Measurements from ENCODE around the gene PFN3. TPM values are rescaled to one million over a fixed set of nuclear protein-coding genes. Genes with fewer than 3 reads are reported as not detected.
A peak's percentile ranks its signal among the peaks of the same experiment; 100 is the strongest.
"Not testable (repeated sequence)": the region's sequence is repeated elsewhere in the genome, so short reads cannot be mapped to it uniquely, and the experiment has no call there.

The PFN3 gene
- polyA plus RNA-seq, 4 donors = not detected

- WGBS, 3 donors = 81 to 90% (median 86%) methylated on average over 8 of the region's 8 CpGs
- H3K4me3 ChIP-seq (ENCODE audit: low read depth in 1 of 3, low read length in 3 of 3) = no peak overlapping the region
- FAIRE-seq = no peak
Observed at GRCh38 chr5:177377851-177378776, 22.3 kb downstream of the PFN3 start.

GRCh38 chr5:177376107-177376506, 24.4 kb downstream of the PFN3 start:
- Histone ChIP-seq H3K27ac (ENCODE audit: low read depth in 1 of 3, low read length in 2 of 3) (no peak overlapping the region), H3K36me3 (ENCODE audit: control insufficient read depth in 3 of 3, insufficient read depth in 2 of 3, low read depth in 1 of 3, low read length in 3 of 3) (peaks cover 0 to 14% (median 0%) of the 10 kb centered on the region in 3 donors), H3K4me3 (ENCODE audit: low read depth in 1 of 3, low read length in 3 of 3) (no peak overlapping the region), H3K4me1 (ENCODE audit: control insufficient read depth in 3 of 3, insufficient read depth in 2 of 3, low read depth in 1 of 3, low read length in 2 of 3) (peaks cover 0 to 7% (median 0%) of the 10 kb centered on the region in 3 donors), H3K27me3 (ENCODE audit: control insufficient read depth in 3 of 3, insufficient read depth in 3 of 3, low read length in 3 of 3) (no peaks in the 10 kb centered on the region), H3K9me3 (ENCODE audit: control insufficient read depth in 2 of 2, insufficient read depth in 1 of 2, low read depth in 1 of 2, low read length in 1 of 2) (no peaks in the 10 kb centered on the region)
- DNase-seq (no peak), FAIRE-seq (no peak)
- 76 to 85% (median 83%) methylated on average over 11 of the region's 11 CpGs for WGBS, 3 donors

More at GRCh38 chr5:177377851-177378776, 22.3 kb downstream of the PFN3 start:
- H3K27ac ChIP-seq (ENCODE audit: low read depth in 1 of 3, low read length in 2 of 3) = peak overlapping the region in 1 of 3 donors; percentile 17
- H3K9me3 ChIP-seq (ENCODE audit: control insufficient read depth in 2 of 2, insufficient read depth in 1 of 2, low read depth in 1 of 2, low read length in 1 of 2) = no peaks in the 10 kb centered on the region
- peaks cover 0 to 7% (median 0%) of the 10 kb centered on the region in 3 donors for H3K4me1 ChIP-seq (ENCODE audit: control insufficient read depth in 3 of 3, insufficient read depth in 2 of 3, low read depth in 1 of 3, low read length in 2 of 3)
- no peak for DNase-seq
- H3K27me3 ChIP-seq (ENCODE audit: control insufficient read depth in 3 of 3, insufficient read depth in 3 of 3, low read length in 3 of 3) = peaks cover 0 to 4% (median 0%) of the 10 kb centered on the region in 3 donors
- peaks cover 0 to 4% (median 0%) of the 10 kb centered on the region in 3 donors for H3K36me3 ChIP-seq (ENCODE audit: control insufficient read depth in 3 of 3, insufficient read depth in 2 of 3, low read depth in 1 of 3, low read length in 3 of 3)

DNA sequence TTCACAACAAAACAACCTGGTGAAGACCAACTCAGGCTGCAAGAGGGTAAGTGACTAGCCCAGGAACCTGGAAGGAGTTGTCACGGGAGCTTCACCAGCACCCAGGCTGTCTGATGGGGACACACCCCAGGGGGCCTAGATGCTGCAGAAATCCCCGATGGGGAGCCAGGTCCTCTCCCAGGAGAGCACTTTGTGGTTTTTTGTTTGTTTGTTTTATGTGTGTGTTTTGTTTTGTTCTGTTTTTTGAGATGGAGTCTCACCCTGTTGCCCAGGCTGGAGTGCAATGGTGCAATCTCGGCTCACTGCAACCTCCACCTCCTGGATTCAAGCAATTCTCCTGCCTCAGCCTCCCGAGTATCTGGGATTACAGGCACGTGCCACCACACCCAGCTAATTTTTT, 24.9 kb downstream of the PFN3 start:
- not testable (repeated sequence) for H3K27me3 ChIP-seq (ENCODE audit: control insufficient read depth in 3 of 3, insufficient read depth in 3 of 3, low read length in 3 of 3); DNase-seq; H3K4me3 ChIP-seq (ENCODE audit: low read depth in 1 of 3, low read length in 3 of 3); H3K27ac ChIP-seq (ENCODE audit: low read depth in 1 of 3, low read length in 2 of 3); H3K4me1 ChIP-seq (ENCODE audit: control insufficient read depth in 3 of 3, insufficient read depth in 2 of 3, low read depth in 1 of 3, low read length in 2 of 3); FAIRE-seq; H3K9me3 ChIP-seq (ENCODE audit: control insufficient read depth in 2 of 2, insufficient read depth in 1 of 2, low read depth in 1 of 2, low read length in 1 of 2)
- 65 to 77% (median 68%) methylated on average over 5 of the region's 5 CpGs for WGBS, 3 donors
- H3K36me3 ChIP-seq (ENCODE audit: control insufficient read depth in 3 of 3, insufficient read depth in 2 of 3, low read depth in 1 of 3, low read length in 3 of 3) = peaks cover 0 to 14% (median 0%) of the 10 kb centered on the region in 3 donors

GRCh38 chr5:177374211-177374610, 26.2 kb downstream of the PFN3 start:
- FAIRE-seq (no peak), DNase-seq (no peak)
- Histone ChIP-seq H3K4me3 (ENCODE audit: low read depth in 1 of 3, low read length in 3 of 3) (no peak overlapping the region), H3K9me3 (ENCODE audit: control insufficient read depth in 2 of 2, insufficient read depth in 1 of 2, low read depth in 1 of 2, low read length in 1 of 2) (no peaks in the 10 kb centered on the region), H3K27ac (ENCODE audit: low read depth in 1 of 3, low read length in 2 of 3) (no peak overlapping the region), H3K36me3 (ENCODE audit: control insufficient read depth in 3 of 3, insufficient read depth in 2 of 3, low read depth in 1 of 3, low read length in 3 of 3) (peaks cover 0 to 16% (median 0%) of the 10 kb centered on the region in 3 donors), H3K27me3 (ENCODE audit: control insufficient read depth in 3 of 3, insufficient read depth in 3 of 3, low read length in 3 of 3) (no peaks in the 10 kb centered on the region), H3K4me1 (ENCODE audit: control insufficient read depth in 3 of 3, insufficient read depth in 2 of 3, low read depth in 1 of 3, low read length in 2 of 3) (peaks cover 0 to 17% (median 2%) of the 10 kb centered on the region in 3 donors)
- 76 to 88% (median 81%) methylated on average over 5 of the region's 5 CpGs for WGBS, 3 donors

GRCh38 chr5:177373806-177374205, 26.7 kb downstream of the PFN3 start:
- Histone ChIP-seq H3K36me3 (ENCODE audit: control insufficient read depth in 3 of 3, insufficient read depth in 2 of 3, low read depth in 1 of 3, low read length in 3 of 3) (peaks cover 0 to 16% (median 0%) of the 10 kb centered on the region in 3 donors), H3K9me3 (ENCODE audit: control insufficient read depth in 2 of 2, insufficient read depth in 1 of 2, low read depth in 1 of 2, low read length in 1 of 2) (no peaks in the 10 kb centered on the region), H3K27me3 (ENCODE audit: control insufficient read depth in 3 of 3, insufficient read depth in 3 of 3, low read length in 3 of 3) (no peaks in the 10 kb centered on the region), H3K4me1 (ENCODE audit: control insufficient read depth in 3 of 3, insufficient read depth in 2 of 3, low read depth in 1 of 3, low read length in 2 of 3) (peaks cover 0 to 16% (median 2%) of the 10 kb centered on the region in 3 donors), H3K4me3 (ENCODE audit: low read depth in 1 of 3, low read length in 3 of 3) (no peak overlapping the region), H3K27ac (ENCODE audit: low read depth in 1 of 3, low read length in 2 of 3) (no peak overlapping the region)
- WGBS, 3 donors = 56 to 70% (median 69%) methylated on average over 6 of the region's 6 CpGs
- DNase-seq (no peak), FAIRE-seq (no peak)

DNA sequence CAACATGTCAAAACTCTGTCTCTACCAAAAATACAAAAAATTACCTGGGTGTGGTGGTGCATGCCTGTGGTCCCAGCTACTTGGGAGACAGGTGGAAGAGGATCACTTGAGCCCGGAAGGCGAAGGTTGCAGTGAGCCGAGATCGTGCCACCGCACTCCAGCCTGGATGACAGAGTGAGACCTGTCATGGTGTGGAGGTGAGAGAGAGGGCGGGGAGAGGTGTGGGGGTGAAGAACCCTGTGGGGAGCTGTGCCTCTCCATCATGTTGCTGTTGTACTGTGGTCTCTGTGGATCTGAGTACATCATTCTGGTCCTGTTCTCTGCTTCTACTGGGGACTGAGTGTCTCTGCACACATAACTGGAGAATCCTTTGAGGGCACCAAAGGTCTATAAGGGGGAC, 27.6 kb downstream of the PFN3 start:
- H3K27ac ChIP-seq (ENCODE audit: low read depth in 1 of 3, low read length in 2 of 3) = no peak overlapping the region
- FAIRE-seq = no peak
- peaks cover 0 to 12% (median 2%) of the 10 kb centered on the region in 3 donors for H3K4me1 ChIP-seq (ENCODE audit: control insufficient read depth in 3 of 3, insufficient read depth in 2 of 3, low read depth in 1 of 3, low read length in 2 of 3)
- H3K9me3 ChIP-seq (ENCODE audit: control insufficient read depth in 2 of 2, insufficient read depth in 1 of 2, low read depth in 1 of 2, low read length in 1 of 2) = no peaks in the 10 kb centered on the region
- 84 to 94% (median 90%) methylated on average over 6 of the region's 6 CpGs for WGBS, 3 donors
- no peaks in the 10 kb centered on the region for H3K27me3 ChIP-seq (ENCODE audit: control insufficient read depth in 3 of 3, insufficient read depth in 3 of 3, low read length in 3 of 3)
- no peak for DNase-seq
- H3K36me3 ChIP-seq (ENCODE audit: control insufficient read depth in 3 of 3, insufficient read depth in 2 of 3, low read depth in 1 of 3, low read length in 3 of 3) = peaks cover 0 to 16% (median 0%) of the 10 kb centered on the region in 3 donors
- H3K4me3 ChIP-seq (ENCODE audit: low read depth in 1 of 3, low read length in 3 of 3) = no peak overlapping the region

GRCh38 chr5:177372034-177372896, 28.2 kb downstream of the PFN3 start:
- 86 to 87% (median 87%) methylated on average over 11 to 12 of the region's 12 CpGs for WGBS, 3 donors
- FAIRE-seq (no peak), DNase-seq (no peak)
- Histone ChIP-seq H3K4me3 (ENCODE audit: low read depth in 1 of 3, low read length in 3 of 3) (no peak overlapping the region), H3K27ac (ENCODE audit: low read depth in 1 of 3, low read length in 2 of 3) (peak overlapping the region in 1 of 3 donors; percentile 62), H3K27me3 (ENCODE audit: control insufficient read depth in 3 of 3, insufficient read depth in 3 of 3, low read length in 3 of 3) (no peaks in the 10 kb centered on the region), H3K4me1 (ENCODE audit: control insufficient read depth in 3 of 3, insufficient read depth in 2 of 3, low read depth in 1 of 3, low read length in 2 of 3) (peaks cover 0 to 18% (median 2%) of the 10 kb centered on the region in 3 donors), H3K9me3 (ENCODE audit: control insufficient read depth in 2 of 2, insufficient read depth in 1 of 2, low read depth in 1 of 2, low read length in 1 of 2) (no peaks in the 10 kb centered on the region), H3K36me3 (ENCODE audit: control insufficient read depth in 3 of 3, insufficient read depth in 2 of 3, low read depth in 1 of 3, low read length in 3 of 3) (peaks cover 0 to 16% (median 0%) of the 10 kb centered on the region in 3 donors)
